ENCODE results near the gene BNIP3. TPM values are rescaled to one million over a fixed set of nuclear protein-coding genes. Genes with fewer than 3 reads are reported as not detected.
"Not testable (repeated sequence)": the region's sequence is repeated elsewhere in the genome, so short reads cannot be mapped to it uniquely, and the experiment has no call there.

The BNIP3 gene
- total RNA-seq, 1 experiment from 2014 or later: 24.9 TPM

- Histone ChIP-seq H3K36me3 (ENCODE audit: insufficient read depth, low read length, poor library complexity, severe bottlenecking) (no peaks in the 10 kb centered on the region), H3K27me3 (replicated peaks; ENCODE audit: insufficient read depth, low read depth, low read length, poor library complexity) (no peaks in the 10 kb centered on the region), H3K27ac (ENCODE audit: low read depth, low read length, poor library complexity, severe bottlenecking) (no peak overlapping the region), H3K4me3 (ENCODE audit: low read depth, low read length, poor library complexity, severe bottlenecking) (no peak overlapping the region), H3K9me3 (ENCODE audit: low read depth, low read length, poor library complexity, severe bottlenecking) (no peaks in the 10 kb centered on the region), H3K4me1 (ENCODE audit: insufficient read depth, low read length, poor library complexity, severe bottlenecking) (peaks cover 6% of the 10 kb centered on the region)
- DNase-seq (ENCODE audit: low spot score): no peak
- POLR2A ChIA-PET (ENCODE audit: low non-redundant PET): no interaction called here
- no peak for TF ChIP-seq EZH2 (IDR thresholded peaks at IDR 0.05; ENCODE audit: borderline replicate concordance, low read depth, low read length, poor library complexity, severe bottlenecking)
- no peak for TF ChIP-seq CTCF (conservative IDR thresholded peaks at IDR 0.05; ENCODE audit: low read depth, low read length)
- intact Hi-C loops (cut with micrococcal nuclease; ENCODE audit: unreplicated experiment): no loop called here
- CTCF ChIA-PET: no interaction called here
- no TSS peak for BruUV-seq (replicated peaks)
Observed at GRCh38 chr10:131993275-131993674, 11.6 kb upstream of the BNIP3 start.

- H3K4me1 ChIP-seq (ENCODE audit: insufficient read depth, low read length, poor library complexity, severe bottlenecking): no peaks in the 10 kb centered on the region
- H3K27me3 ChIP-seq (replicated peaks; ENCODE audit: insufficient read depth, low read depth, low read length, poor library complexity): no peaks in the 10 kb centered on the region
- no peak overlapping the region for H3K4me3 ChIP-seq (ENCODE audit: low read depth, low read length, poor library complexity, severe bottlenecking)
- no peak for DNase-seq (ENCODE audit: low spot score)
- TF ChIP-seq CTCF (conservative IDR thresholded peaks at IDR 0.05; ENCODE audit: low read depth, low read length) (no peak), EZH2 (IDR thresholded peaks at IDR 0.05; ENCODE audit: borderline replicate concordance, low read depth, low read length, poor library complexity, severe bottlenecking) (no peak)
- H3K9me3 ChIP-seq (ENCODE audit: low read depth, low read length, poor library complexity, severe bottlenecking): no peaks in the 10 kb centered on the region
- H3K27ac ChIP-seq (ENCODE audit: low read depth, low read length, poor library complexity, severe bottlenecking): no peak overlapping the region
- no TSS peak for BruUV-seq (replicated peaks)
- intact Hi-C loops (cut with micrococcal nuclease; ENCODE audit: unreplicated experiment): no loop called here
- ChIA-PET CTCF (no interaction called here), POLR2A (ENCODE audit: low non-redundant PET) (no interaction called here)
- no peaks in the 10 kb centered on the region for H3K36me3 ChIP-seq (ENCODE audit: insufficient read depth, low read length, poor library complexity, severe bottlenecking)
Observed at GRCh38 chr10:131991726-131992125, 10.0 kb upstream of the BNIP3 start.

DNA sequence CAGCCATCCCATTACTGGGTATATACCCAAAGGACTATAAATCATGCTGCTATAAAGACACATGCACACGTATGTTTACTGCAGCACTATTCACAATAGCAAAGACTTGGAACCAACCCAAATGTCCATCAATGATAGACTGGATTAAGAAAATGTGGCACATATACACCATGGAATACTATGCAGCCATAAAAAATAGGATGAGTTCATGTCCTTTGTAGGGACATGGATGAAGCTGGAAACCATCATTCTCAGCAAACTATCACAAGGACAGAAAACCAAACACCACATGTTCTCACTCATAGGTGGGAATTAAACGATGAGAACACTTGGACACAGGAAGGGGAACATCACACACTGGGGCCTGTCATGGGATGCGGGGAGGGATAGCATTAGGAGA lies 6.1 kb upstream of the BNIP3 start:
- CTCF ChIA-PET; H3K9me3 ChIP-seq (ENCODE audit: low read depth, low read length, poor library complexity, severe bottlenecking); H3K4me1 ChIP-seq (ENCODE audit: insufficient read depth, low read length, poor library complexity, severe bottlenecking); intact Hi-C loops (cut with micrococcal nuclease; ENCODE audit: unreplicated experiment); H3K27me3 ChIP-seq (replicated peaks; ENCODE audit: insufficient read depth, low read depth, low read length, poor library complexity); H3K4me3 ChIP-seq (ENCODE audit: low read depth, low read length, poor library complexity, severe bottlenecking); H3K27ac ChIP-seq (ENCODE audit: low read depth, low read length, poor library complexity, severe bottlenecking); BruUV-seq (replicated peaks); POLR2A ChIA-PET (ENCODE audit: low non-redundant PET); DNase-seq (ENCODE audit: low spot score); H3K36me3 ChIP-seq (ENCODE audit: insufficient read depth, low read length, poor library complexity, severe bottlenecking): not testable (repeated sequence)

DNA sequence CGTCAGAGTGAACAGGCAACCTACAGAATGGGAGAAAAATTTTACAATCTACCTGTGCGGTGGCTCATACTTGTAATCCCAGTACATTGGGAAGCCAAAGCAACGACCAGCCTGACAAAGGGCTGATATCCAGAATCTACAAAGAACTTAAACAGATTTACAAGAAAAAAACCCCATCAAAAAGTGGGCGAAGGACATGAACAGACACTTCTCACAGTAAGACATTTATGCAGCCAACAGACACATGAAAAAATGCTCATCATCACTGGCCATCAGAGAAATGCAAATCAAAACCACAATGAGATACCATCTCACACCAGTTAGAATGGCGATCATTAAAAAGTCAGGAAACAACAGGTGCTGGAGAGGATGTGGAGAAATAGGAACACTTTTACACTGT lies 5.6 kb upstream of the BNIP3 start:
- intact Hi-C loops (cut with micrococcal nuclease; ENCODE audit: unreplicated experiment); H3K4me3 ChIP-seq (ENCODE audit: low read depth, low read length, poor library complexity, severe bottlenecking); POLR2A ChIA-PET (ENCODE audit: low non-redundant PET); H3K27ac ChIP-seq (ENCODE audit: low read depth, low read length, poor library complexity, severe bottlenecking); BruUV-seq (replicated peaks); H3K36me3 ChIP-seq (ENCODE audit: insufficient read depth, low read length, poor library complexity, severe bottlenecking); H3K4me1 ChIP-seq (ENCODE audit: insufficient read depth, low read length, poor library complexity, severe bottlenecking); H3K27me3 ChIP-seq (replicated peaks; ENCODE audit: insufficient read depth, low read depth, low read length, poor library complexity); DNase-seq (ENCODE audit: low spot score); CTCF ChIA-PET; H3K9me3 ChIP-seq (ENCODE audit: low read depth, low read length, poor library complexity, severe bottlenecking): not testable (repeated sequence)

- H3K27me3 ChIP-seq (replicated peaks; ENCODE audit: insufficient read depth, low read depth, low read length, poor library complexity); CTCF ChIA-PET; H3K4me1 ChIP-seq (ENCODE audit: insufficient read depth, low read length, poor library complexity, severe bottlenecking); H3K27ac ChIP-seq (ENCODE audit: low read depth, low read length, poor library complexity, severe bottlenecking); H3K9me3 ChIP-seq (ENCODE audit: low read depth, low read length, poor library complexity, severe bottlenecking); intact Hi-C loops (cut with micrococcal nuclease; ENCODE audit: unreplicated experiment); H3K4me3 ChIP-seq (ENCODE audit: low read depth, low read length, poor library complexity, severe bottlenecking); H3K36me3 ChIP-seq (ENCODE audit: insufficient read depth, low read length, poor library complexity, severe bottlenecking); BruUV-seq (replicated peaks); DNase-seq (ENCODE audit: low spot score); POLR2A ChIA-PET (ENCODE audit: low non-redundant PET): not testable (repeated sequence)
Observed at GRCh38 chr10:131986851-131987250, 5.1 kb upstream of the BNIP3 start.

Data from A673 (cell line).